Keratinocyte (primary cell): ENCODE measurements around the gene PCDHB13.
"Not testable (repeated sequence)": the region's sequence is repeated elsewhere in the genome, so short reads cannot be mapped to it uniquely, and the experiment has no call there.

Experiments
- EZH2 ChIP-seq: IDR thresholded peaks from one replicate; pipeline ENCODE4 v1.6.1; 2012; ENCODE audit warnings: inconsistent platforms, mild to moderate bottlenecking, low read length, moderate library complexity
- TF ChIP-seq, protein P1 (sequence below), 3 experiments: IDR thresholded peaks in 1 of 3; conservative IDR thresholded peaks in 1 of 3; optimal IDR thresholded peaks in 1 of 3; 2 replicates in 2 of 3; 3 replicates in 1 of 3; pipeline versions ENCODE3 to v1.5.1; 2011; ENCODE audit warnings: low read length in 3 of 3, mild to moderate bottlenecking in 3 of 3, moderate library complexity in 2 of 3, control low read depth in 1 of 3, inconsistent platforms in 1 of 3; ENCODE audit not compliant: insufficient read depth in 2 of 3; ENCODE audit errors: extremely low read depth in 1 of 3

DNA sequence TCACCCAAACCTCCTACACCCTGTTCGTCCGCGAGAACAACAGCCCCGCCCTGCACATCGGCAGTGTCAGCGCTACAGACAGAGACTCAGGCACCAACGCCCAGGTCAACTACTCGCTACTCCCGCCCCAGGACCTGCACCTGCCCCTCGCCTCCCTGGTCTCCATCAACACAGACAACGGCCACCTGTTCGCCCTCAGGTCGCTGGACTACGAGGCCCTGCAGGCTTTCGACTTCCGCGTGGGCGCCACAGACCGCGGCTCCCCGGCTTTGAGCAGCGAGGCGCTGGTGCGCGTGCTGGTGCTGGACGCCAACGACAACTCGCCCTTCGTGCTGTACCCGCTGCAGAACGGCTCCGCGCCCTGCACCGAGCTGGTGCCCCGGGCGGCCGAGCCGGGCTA is 12.6 kb upstream of the PCDHB13 start:
- TF ChIP-seq, protein P1, sequence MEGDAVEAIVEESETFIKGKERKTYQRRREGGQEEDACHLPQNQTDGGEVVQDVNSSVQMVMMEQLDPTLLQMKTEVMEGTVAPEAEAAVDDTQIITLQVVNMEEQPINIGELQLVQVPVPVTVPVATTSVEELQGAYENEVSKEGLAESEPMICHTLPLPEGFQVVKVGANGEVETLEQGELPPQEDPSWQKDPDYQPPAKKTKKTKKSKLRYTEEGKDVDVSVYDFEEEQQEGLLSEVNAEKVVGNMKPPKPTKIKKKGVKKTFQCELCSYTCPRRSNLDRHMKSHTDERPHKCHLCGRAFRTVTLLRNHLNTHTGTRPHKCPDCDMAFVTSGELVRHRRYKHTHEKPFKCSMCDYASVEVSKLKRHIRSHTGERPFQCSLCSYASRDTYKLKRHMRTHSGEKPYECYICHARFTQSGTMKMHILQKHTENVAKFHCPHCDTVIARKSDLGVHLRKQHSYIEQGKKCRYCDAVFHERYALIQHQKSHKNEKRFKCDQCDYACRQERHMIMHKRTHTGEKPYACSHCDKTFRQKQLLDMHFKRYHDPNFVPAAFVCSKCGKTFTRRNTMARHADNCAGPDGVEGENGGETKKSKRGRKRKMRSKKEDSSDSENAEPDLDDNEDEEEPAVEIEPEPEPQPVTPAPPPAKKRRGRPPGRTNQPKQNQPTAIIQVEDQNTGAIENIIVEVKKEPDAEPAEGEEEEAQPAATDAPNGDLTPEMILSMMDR (optimal IDR thresholded peaks at IDR 0.05 in 1 of 3, IDR thresholded peaks at IDR 0.05 in 1 of 3, conservative IDR thresholded peaks at IDR 0.05 in 1 of 3; ENCODE audit: extremely low read depth in 1 of 3, insufficient read depth in 2 of 3, low read length in 3 of 3), result not testable (repeated sequence)
- not testable (repeated sequence) for TF ChIP-seq EZH2
